ENCODE data around the gene ERICH6B. TPM values are rescaled to one million over a fixed set of nuclear protein-coding genes. Genes with fewer than 3 reads are reported as not detected.

The ERICH6B gene
- polyA plus RNA-seq, 4 donors, result 1.0 to 2.5 (median 1.1) TPM

GRCh38 chr13:45508776-45509175 is 106.8 kb downstream of the ERICH6B start:
- no peak for DNase-seq (ENCODE audit: low read depth in 4 of 4, low spot score in 3 of 4)

- no peak for DNase-seq (ENCODE audit: low read depth in 4 of 4, low spot score in 3 of 4)
Observed at GRCh38 chr13:45506811-45507210, 108.7 kb downstream of the ERICH6B start.

GRCh38 chr13:45503658-45504057 is 111.9 kb downstream of the ERICH6B start:
- DNase-seq (ENCODE audit: low read depth in 4 of 4, low spot score in 3 of 4), result no peak

- DNase-seq (ENCODE audit: low read depth in 4 of 4, low spot score in 3 of 4), result no peak
Observed at GRCh38 chr13:45501175-45501526, 114.4 kb downstream of the ERICH6B start.

- no peak for DNase-seq (ENCODE audit: low read depth in 4 of 4, low spot score in 3 of 4)
Observed at GRCh38 chr13:45500492-45501174, 114.9 kb downstream of the ERICH6B start.

GRCh38 chr13:45496942-45497341 is 118.6 kb downstream of the ERICH6B start:
- DNase-seq (ENCODE audit: low read depth in 4 of 4, low spot score in 3 of 4), result no peak

GRCh38 chr13:45492538-45492937 is 123.0 kb downstream of the ERICH6B start:
- DNase-seq (ENCODE audit: low read depth in 4 of 4, low spot score in 3 of 4), result no peak

Other genes starting within 250 kb of the ERICH6B start
- 10 to 100 TPM; 22.4 to 32.4 (median 29.1) TPM for gene SLC25A30, start 197.4 kb downstream of the ERICH6B start, polyA plus RNA-seq (ENCODE audit: insufficient read length in 4 of 4)
- 10 to 100 TPM; 27.3 to 34.7 (median 32.5) TPM for gene COG3, start 150.8 kb downstream of the ERICH6B start, polyA plus RNA-seq (ENCODE audit: insufficient read length in 4 of 4)
- gene CBY2, start 86.6 kb upstream of the ERICH6B start, polyA plus RNA-seq (ENCODE audit: insufficient read length in 4 of 4), result 1 to 10 TPM in 2 of 4 donors, under 1 TPM in 2; 0.68 to 1.2 (median 0.87) TPM
- gene SIAH3, start 236.0 kb upstream of the ERICH6B start, polyA plus RNA-seq (ENCODE audit: insufficient read length in 4 of 4), result under 1 TPM; 0.65 to 0.90 (median 0.82) TPM